ENCODE results near the gene SRRD.
"Not testable (repeated sequence)": the region's sequence is repeated elsewhere in the genome, so short reads cannot be mapped to it uniquely, and the experiment has no call there.

SRRD gene

GRCh38 chr22:26522012-26522411 lies 38.3 kb downstream of the SRRD start:
- no peak for DNase-seq (ENCODE audit: low spot score)

DNA sequence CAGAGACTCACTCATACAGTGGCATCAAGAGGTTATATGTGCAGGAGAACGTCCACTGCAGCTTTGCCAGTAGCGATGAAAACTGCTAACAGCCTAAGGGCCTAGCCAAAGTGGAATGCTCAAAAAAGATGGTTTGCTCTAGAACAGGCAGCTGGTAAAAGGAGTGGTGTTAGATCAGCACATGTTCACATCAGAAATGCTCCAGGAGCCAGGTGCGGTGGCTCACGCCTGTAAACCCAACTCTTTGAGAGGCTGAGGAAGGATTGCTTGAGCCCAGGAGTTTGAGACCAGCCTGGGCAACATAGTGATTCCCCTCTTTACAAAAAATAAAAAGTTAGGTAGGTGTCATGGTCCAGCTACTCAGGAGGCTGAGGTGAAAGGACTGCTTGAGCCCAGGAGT lies 38.9 kb downstream of the SRRD start:
- DNase-seq (ENCODE audit: low spot score) = no peak

DNA sequence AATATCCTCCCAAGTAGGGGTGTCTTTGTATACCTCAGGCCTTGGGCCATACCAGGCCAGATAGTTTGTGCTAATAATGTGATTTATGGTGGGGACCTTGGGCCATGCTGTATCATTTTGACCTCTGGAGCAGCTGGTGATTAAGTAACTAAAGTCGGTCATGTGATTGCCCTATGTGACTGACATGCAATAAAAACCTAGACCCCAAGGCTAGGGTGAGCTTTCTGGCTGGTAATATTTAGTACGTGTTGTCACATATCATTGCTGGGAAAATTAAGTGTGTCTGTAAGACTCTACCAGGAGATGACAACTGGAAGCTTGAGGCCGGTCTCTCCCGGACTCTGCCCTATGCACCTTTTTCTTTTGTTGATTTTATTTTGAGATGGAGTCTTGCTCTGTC lies 41.2 kb downstream of the SRRD start:
- DNase-seq (ENCODE audit: low spot score) = no peak

DNA sequence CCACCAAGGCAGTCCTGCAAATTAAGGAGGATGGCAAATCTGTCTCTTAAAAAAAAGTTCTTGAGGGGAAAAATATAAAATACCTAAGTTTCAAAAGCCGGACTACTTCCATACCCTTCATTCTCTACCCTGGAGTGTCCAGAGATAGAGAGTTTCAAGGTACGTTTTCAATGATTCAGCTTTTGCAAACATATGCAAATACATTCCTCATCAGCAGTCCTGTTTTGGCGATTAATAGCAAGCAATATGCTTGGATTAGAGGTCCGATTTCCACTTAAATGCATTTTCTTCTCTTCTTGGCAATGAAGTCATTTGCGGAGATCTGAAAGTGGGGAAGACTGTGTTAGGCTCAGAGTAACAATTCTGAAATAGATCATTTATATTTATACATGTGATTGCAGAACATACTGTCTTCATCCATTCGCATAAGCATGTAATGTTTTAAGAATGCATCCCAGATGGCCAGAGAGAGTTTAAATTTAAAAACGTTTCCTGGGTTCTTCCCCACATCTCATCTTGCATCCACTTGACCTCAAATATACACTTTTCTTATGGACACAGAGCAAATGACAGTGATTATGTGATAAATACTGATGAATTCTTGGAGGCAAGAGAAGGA lies 42.4 kb downstream of the SRRD start:
- no peak for DNase-seq (ENCODE audit: low spot score)

- no peak for DNase-seq (ENCODE audit: low spot score)
Measured at GRCh38 chr22:26527167-26527566, 43.5 kb downstream of the SRRD start.

DNA sequence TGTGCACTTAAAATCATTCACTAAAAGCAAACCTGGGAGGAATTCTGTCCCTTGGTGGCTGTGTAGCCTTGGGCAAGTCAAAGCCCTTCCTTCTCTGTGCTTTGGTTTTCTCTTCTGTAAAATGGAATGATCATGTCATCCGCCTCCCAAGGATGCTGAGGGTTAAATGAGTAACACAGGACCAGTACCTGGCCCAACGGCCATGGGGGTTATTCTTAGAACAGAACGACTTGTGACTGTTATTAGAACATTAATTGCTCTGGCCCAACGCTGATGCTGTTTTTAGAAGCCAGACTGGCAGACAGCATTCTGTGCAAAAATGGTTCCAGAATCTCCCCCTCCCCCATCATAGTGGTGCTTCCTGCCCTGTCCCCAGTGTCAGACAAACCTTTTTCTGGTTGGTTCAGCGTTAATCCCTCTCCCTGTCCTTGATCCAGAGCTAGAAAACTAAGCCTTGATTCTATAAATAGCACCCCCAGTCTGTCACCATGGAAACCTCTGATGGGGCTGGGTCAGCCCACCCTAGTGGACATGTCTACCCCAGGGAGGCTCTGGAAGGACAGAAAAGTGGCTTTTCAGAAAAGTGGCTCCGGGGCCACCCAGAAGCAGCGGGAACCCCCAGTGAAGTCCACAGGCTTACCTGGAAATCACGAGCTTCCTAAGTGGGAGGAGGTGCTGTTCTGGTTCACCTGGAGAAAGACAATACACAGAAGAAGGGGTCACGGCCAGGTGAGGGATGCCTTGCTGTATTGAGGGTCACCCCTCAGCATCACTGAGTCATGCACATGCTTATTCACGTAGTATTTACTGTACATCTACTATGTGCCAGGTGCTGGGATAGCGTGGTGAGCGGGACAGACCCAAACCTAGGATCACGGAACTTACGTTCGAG lies 44.1 kb downstream of the SRRD start:
- DNase-seq (ENCODE audit: low spot score) = no peak

- not testable (repeated sequence) for DNase-seq (ENCODE audit: low spot score)
Measured at GRCh38 chr22:26528518-26528917, 44.8 kb downstream of the SRRD start.

GRCh38 chr22:26529345-26529744 lies 45.7 kb downstream of the SRRD start:
- DNase-seq (ENCODE audit: low spot score) = no peak

DNA sequence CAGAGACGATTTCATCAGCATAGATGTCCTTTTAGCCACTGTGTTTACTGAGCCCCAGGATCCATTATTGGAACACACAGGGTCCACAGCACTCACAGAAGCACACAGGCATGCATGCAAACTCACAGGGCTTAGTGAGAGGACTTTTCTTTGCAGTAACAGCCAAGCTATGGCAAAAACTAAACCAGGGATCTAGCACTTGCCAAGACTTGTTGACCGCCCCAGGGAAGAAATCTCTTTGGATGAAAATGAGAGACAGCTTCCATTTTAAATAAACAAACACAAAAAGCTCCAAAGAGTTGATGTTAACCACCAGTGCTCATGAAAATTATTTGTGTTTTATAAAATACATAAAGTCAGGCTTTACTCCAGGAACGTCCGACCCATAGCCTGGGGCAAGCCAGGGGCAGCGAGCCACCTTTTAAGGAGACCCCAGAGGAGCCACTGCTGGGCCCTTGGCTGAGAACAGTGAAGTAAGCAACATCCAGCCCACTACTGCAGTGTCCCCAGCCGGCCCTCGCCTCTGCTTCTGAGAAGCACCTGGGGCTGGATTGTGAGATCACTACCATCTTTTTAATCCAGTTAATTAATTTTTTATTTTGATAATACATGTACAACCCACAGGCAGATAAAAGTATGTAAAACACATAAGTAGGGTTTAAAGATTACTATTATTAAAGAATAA lies 50.6 kb downstream of the SRRD start:
- DNase-seq (ENCODE audit: low spot score) = no peak

DNA sequence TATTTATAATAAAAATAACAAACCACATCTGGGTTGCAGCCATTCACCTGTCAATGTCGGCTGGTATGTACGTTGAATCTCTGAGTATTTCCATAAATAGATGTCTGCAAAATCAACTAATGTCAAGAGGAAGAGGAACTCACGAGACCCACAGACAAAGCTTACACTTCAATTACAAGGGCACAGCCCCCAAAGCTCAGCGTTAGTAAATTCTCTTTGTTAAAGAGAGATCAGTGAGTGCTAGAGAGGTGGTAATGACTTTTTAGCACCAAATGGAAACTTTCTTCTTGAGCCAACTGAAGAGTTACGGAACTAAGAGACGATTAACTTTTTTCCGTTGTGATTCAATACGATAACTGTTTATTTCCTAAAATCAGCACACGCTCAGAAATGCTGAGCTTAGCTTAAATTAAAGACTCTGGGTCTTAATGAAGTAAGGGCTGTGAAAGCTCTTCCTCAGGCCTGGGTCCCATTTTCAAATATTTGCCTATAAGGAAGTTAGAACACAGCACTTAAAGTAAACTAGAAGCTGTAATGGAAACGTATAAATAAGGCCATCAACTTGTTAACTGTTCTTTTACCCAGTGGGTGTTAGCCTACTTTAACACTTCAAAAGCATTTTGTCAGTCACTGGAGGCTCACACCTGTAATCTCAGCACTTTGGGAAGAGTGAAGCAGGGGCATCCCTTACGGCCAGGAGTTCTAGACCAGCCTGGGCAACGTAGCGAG lies 51.4 kb downstream of the SRRD start:
- DNase-seq (ENCODE audit: low spot score) = no peak

GRCh38 chr22:26535603-26535908 lies 51.9 kb downstream of the SRRD start:
- DNase-seq (ENCODE audit: low spot score) = no peak

GRCh38 chr22:26536056-26536761 lies 52.5 kb downstream of the SRRD start:
- no peak for DNase-seq (ENCODE audit: low spot score)

DNA sequence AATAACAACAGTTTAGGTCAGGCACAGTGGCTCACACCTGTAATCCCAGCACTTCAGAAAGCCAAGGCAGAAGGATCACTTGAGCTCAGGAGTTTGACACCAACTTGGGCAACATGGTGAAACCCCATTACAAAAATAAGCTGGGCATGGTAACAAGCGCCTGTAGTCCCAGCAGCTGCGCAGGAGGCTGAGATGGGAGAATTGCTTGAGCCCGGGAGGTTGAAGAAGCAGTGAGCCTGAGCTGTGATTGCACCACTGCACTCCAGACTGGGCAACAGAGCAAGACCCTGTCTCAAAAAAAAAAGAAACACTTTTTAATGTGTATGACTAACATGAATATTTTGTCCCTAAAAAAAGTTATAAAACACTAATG lies 53.1 kb downstream of the SRRD start:
- DNase-seq (ENCODE audit: low spot score) = no peak

- no peak for DNase-seq (ENCODE audit: low spot score)
Measured at GRCh38 chr22:26540119-26540518, 56.4 kb downstream of the SRRD start.

- DNase-seq (ENCODE audit: low spot score) = no peak
Measured at GRCh38 chr22:26541167-26541819, 57.6 kb downstream of the SRRD start.

DNA sequence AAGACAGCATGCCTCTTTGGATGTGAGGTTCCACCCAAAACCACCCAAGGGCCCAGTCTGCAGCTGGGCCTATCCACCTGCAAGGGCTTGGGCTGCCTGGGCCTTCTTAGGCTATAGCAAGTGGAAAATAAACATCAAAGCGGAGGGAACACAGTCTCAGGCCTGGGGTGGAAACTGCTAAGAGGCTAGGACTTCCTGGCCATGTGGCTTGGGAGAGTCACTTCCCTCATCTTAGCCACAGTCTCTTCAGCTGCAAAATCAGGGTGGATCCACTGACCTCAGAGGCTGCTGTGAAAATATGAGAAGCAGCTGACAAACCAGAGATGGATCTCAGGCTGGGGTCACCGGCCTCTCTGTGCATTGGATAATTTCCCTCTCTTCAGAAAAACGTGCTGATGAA lies 59.2 kb downstream of the SRRD start:
- DNase-seq (ENCODE audit: low spot score) = no peak

Measured in hematopoietic multipotent progenitor cell treated with erythropoietin and hydrocortisone succinate and interleukin-3 and kit ligand, for 17 days (in vitro differentiated cells).